HG03432 (cell line): ENCODE data around the gene FRAS1.
"Not testable (repeated sequence)": the region's sequence is repeated elsewhere in the genome, so short reads cannot be mapped to it uniquely, and the experiment has no call there.

ENCODE experiments used
- ATAC-seq: cut with Tn5 transposase; IDR thresholded peaks from one replicate; pipeline ENCODE4 v1.9.1; 2021; ENCODE audit warnings: mild to moderate bottlenecking, moderate library complexity; ENCODE audit not compliant: unreplicated experiment

Gene FRAS1

GRCh38 chr4:78058591-78059523 lies 1.7 kb downstream of the FRAS1 start:
- no peak for ATAC-seq

DNA sequence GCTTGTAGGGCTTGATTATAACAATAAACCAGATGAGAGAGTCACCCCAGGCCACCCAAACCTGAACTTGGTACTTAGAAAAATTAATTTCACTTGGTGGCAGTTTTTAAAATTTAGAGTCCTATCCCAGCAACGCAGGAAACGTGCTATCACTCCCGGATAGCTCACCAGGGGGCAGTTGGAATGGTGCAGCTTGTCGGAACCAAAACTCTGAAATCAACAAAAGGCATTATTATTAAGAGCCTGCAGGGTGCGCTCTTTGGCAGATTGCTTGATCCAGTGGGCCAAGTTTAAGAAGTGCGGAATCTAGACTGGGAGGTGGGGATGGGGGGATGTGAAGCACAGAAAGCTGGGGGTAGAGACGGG lies 2.4 kb downstream of the FRAS1 start:
- ATAC-seq, result peak; percentile 34

- no peak for ATAC-seq
Observed at GRCh38 chr4:78059938-78060337, 2.8 kb downstream of the FRAS1 start.

DNA sequence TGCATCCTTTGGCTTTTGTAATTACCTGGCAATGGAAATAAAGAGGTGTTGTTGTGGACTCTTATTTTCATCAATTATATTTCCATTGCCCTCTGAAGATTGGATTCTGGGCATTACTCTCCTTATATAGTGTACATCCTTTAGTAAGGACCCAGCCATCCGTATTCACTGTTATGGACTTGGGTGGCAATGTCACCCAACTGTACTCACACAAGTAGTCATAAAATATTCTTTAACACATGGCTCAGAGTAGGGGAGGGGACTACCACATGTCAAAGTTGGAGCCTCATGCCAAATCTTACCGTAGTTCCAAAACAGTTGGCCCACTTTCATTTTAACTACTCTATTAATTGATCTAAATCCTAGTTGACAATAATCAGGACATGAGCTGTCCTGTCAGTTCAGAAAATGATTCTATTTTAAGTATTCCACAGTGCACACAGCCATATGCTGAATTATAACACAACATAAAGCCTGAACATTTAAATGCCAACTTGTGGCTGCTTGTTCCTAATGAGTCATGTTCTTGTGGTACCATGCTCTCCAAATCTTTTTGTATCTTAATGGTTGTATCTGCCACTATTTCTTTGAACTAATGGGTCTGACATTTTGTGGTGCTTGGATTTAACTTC lies 4.9 kb downstream of the FRAS1 start:
- ATAC-seq, result no peak

DNA sequence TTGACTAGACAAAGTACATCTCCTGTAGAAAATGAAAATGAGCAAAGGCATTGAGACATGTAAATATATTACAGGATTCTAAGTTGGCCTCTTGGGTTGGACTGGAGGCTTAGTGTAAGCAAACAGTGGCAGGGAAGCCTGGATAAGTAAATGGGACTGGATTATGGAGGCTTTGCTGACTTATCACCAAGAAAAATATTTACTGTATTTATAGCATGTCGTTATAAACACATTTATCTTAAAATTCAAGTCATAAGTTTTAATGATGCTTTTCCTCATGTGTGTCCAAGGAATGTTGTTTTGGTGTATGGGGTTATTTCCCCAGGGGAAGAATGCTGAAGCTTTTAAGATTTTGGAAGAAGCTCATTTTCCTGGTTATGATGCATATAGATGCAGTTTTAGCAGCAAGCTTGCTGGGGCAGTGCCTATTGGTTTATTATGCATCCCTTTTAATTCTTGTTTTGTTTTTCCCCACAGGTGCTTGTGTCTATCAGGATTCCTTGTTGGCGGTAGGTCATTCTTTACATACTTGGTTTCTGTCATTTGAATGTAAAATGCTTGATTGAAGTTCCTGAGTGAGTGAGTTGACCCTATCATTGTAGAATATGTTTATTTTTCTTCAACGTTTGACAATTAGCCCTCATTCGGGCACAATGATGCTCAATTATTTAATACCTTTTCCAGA lies 8.5 kb downstream of the FRAS1 start:
- no peak for ATAC-seq

GRCh38 chr4:78068481-78068880 lies 11.4 kb downstream of the FRAS1 start:
- ATAC-seq, result no peak

DNA sequence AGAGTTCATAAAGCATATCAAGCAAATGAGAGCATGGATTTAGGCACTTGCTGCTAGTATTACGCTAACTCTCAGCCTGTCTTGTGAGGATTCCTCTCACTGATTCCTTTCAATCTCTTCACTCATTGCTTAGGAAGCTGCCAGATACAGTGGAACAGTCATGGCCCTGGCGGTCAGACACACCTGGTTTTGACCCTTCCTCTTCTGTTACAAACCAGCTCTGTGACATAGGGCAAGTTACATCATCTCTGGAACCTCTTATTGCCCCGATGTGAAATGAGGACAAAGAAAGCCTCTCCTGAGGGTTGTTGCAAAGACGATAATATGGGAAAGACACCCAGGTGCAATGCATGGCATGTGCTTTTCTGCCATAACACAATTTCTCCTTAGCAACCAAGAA lies 12.2 kb downstream of the FRAS1 start:
- no peak for ATAC-seq

GRCh38 chr4:78069859-78070258 lies 12.7 kb downstream of the FRAS1 start:
- no peak for ATAC-seq

DNA sequence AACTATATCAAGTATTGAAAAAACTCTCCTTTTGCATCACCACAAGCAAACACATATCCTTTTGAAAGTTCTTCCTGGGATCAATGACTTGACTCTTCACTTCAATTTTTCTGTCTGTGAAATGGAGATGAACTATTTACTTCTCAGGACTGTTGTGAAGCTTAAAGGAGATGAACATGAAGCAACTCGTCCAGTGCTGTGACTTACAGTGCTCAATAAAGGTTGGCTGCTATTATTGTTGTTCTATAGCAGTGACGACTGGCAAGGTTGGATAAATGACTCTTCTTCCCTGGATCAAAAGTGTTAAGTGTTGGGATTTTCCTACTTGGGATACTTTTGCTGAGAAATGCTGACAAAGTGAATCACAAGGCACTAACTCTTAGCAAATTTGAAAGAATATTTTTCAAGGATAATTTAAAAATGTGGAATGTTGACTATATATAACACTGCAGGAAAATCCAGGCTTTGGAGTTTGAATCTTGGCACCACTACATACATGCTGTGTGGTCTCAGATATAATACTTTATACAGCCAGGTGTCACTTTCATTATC lies 13.7 kb downstream of the FRAS1 start:
- no peak for ATAC-seq

- ATAC-seq, result no peak
Observed at GRCh38 chr4:78074759-78075158, 17.6 kb downstream of the FRAS1 start.

GRCh38 chr4:78075986-78076385 lies 18.9 kb downstream of the FRAS1 start:
- ATAC-seq, result no peak

- ATAC-seq, result no peak
Observed at GRCh38 chr4:78078101-78078500, 21.0 kb downstream of the FRAS1 start.

GRCh38 chr4:78079726-78080430 lies 22.8 kb downstream of the FRAS1 start:
- ATAC-seq, result no peak

- no peak for ATAC-seq
Observed at GRCh38 chr4:78081541-78081940, 24.4 kb downstream of the FRAS1 start.

DNA sequence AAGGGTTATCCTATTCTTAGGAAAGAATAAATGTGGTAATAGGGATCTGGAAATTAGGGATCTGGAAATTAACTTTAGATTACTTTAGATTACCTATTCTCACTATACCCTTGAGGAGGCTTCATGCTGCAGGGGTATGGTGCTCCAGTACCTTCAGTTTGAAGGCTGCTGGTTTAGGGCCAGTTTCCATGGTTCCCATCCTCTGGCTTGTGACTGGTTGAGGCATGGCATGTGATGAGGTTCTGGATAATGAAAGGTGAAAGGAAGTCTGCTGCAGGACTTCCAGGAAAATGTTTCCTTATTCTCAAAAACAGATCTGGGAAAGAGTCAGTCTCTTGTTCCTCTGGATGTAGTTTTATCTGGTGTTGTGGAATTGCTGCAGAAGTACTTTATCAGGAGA lies 25.9 kb downstream of the FRAS1 start:
- ATAC-seq, result no peak

DNA sequence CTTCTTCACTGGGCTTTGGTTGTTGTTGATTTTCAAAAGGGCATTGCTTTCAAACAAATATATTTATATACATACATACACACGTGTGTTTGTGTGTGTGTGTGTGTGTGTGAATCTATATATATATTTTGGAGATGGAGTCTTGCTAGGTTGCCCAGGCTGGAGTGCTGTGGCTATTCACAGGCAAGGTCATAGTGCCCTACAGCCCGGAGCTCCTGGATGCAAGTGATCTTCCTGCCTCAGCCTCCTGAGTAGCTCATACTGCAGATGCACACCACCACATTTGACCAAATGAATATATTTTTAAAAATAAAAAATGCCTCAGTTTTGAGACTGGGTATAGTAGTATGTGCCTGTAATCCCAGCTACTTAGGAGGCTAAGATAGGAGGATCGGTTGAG lies 34.4 kb downstream of the FRAS1 start:
- no peak for ATAC-seq

GRCh38 chr4:78092350-78092749 lies 35.2 kb downstream of the FRAS1 start:
- ATAC-seq, result not testable (repeated sequence)

- no peak for ATAC-seq
Observed at GRCh38 chr4:78092850-78093249, 35.7 kb downstream of the FRAS1 start.

GRCh38 chr4:78095081-78095480 lies 38.0 kb downstream of the FRAS1 start:
- no peak for ATAC-seq

- ATAC-seq, result no peak
Observed at GRCh38 chr4:78099058-78099457, 41.9 kb downstream of the FRAS1 start.

DNA sequence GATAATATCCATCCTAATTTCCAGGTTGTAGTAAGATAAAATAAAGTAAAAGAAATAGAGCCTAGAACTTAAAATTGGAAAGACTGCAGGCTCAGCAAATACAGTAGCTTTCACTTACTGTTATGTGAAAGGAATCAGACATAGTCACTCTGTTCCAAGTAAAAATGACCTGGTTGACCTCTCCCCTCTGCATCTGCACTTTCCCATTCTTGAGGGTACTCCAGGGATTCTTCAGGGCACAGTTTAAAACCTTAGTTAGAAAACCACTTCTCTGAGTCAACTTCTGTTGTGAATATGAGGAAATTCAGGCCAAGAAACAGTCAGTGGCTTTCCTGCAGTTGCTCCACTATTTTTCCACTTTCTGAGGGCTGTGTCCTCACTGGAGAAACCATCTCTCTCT lies 42.9 kb downstream of the FRAS1 start:
- ATAC-seq, result no peak
